GM18870 (cell line): ENCODE results near the gene MTR.
"Not testable (repeated sequence)": the region's sequence is repeated elsewhere in the genome, so short reads cannot be mapped to it uniquely, and the experiment has no call there.

Experiments
- ATAC-seq: cut with Tn5 transposase; IDR thresholded peaks from one replicate; pipeline ENCODE4 v1.9.1; 2021; ENCODE audit warnings: moderate library complexity; ENCODE audit not compliant: unreplicated experiment

The MTR gene

GRCh38 chr1:236895665-236896387 lies 100.7 kb downstream of the MTR start:
- ATAC-seq = no peak

- no peak for ATAC-seq
These were observed 101.6 kb downstream of the MTR start for GRCh38 chr1:236896716-236897115.

- no peak for ATAC-seq
These were observed 110.0 kb downstream of the MTR start for GRCh38 chr1:236904892-236905741.

GRCh38 chr1:236907205-236907604 lies 112.1 kb downstream of the MTR start:
- ATAC-seq = no peak

GRCh38 chr1:236908669-236909068 lies 113.6 kb downstream of the MTR start:
- ATAC-seq = no peak

GRCh38 chr1:236911047-236911446 lies 116.0 kb downstream of the MTR start:
- not testable (repeated sequence) for ATAC-seq

- ATAC-seq = no peak
These were observed 118.4 kb downstream of the MTR start for GRCh38 chr1:236913371-236914037.

- no peak for ATAC-seq
These were observed 119.3 kb downstream of the MTR start for GRCh38 chr1:236914375-236914774.

GRCh38 chr1:236916131-236916800 lies 121.2 kb downstream of the MTR start:
- ATAC-seq = no peak

GRCh38 chr1:236917448-236917847 lies 122.4 kb downstream of the MTR start:
- ATAC-seq = no peak

- no peak for ATAC-seq
These were observed 125.3 kb downstream of the MTR start for GRCh38 chr1:236920286-236920894.

- no peak for ATAC-seq
These were observed 126.5 kb downstream of the MTR start for GRCh38 chr1:236921610-236922009.

- no peak for ATAC-seq
These were observed 127.1 kb downstream of the MTR start for GRCh38 chr1:236922190-236922589.

GRCh38 chr1:236925386-236925785 lies 130.3 kb downstream of the MTR start:
- no peak for ATAC-seq

- ATAC-seq = no peak
These were observed 135.4 kb downstream of the MTR start for GRCh38 chr1:236930503-236930902.

- ATAC-seq = no peak
These were observed 143.7 kb downstream of the MTR start for GRCh38 chr1:236938760-236939159.

GRCh38 chr1:236942431-236942830 lies 147.3 kb downstream of the MTR start:
- no peak for ATAC-seq

GRCh38 chr1:236944556-236944955 lies 149.5 kb downstream of the MTR start:
- ATAC-seq = no peak

GRCh38 chr1:236945002-236945401 lies 149.9 kb downstream of the MTR start:
- ATAC-seq = no peak

- no peak for ATAC-seq
These were observed 152.7 kb downstream of the MTR start for GRCh38 chr1:236947794-236948193.

GRCh38 chr1:236948381-236948780 lies 153.3 kb downstream of the MTR start:
- no peak for ATAC-seq
